HEK293 (cell line): ENCODE measurements around the gene IFNA5.

Experiments used
- BCL11A ChIP-seq: fragments of 450-650 bp; formaldehyde crosslinking; IDR thresholded peaks from 2 replicates; pipeline ENCODE4 v1.5.1; 2016; ENCODE audit warnings: low read depth, missing biosample characterization, missing genetic modification characterization
- EGR2 ChIP-seq: fragments of 450-650 bp; formaldehyde crosslinking; IDR thresholded peaks from 2 replicates; pipeline ENCODE4 v1.5.1; 2016; ENCODE audit warnings: low read depth, missing biosample characterization, missing genetic modification characterization
- HOXD13 ChIP-seq: sonication (generic); formaldehyde crosslinking; IDR thresholded peaks from 2 replicates; pipeline ENCODE4 v1.8.0; 2022; ENCODE audit warnings: missing genetic modification reagents, borderline replicate concordance
- IKZF3 ChIP-seq: fragments of 450-650 bp; IDR thresholded peaks from 2 replicates; pipeline ENCODE4 v1.5.0; 2018; ENCODE audit warnings: missing biosample characterization, mild to moderate bottlenecking, missing genetic modification characterization, moderate library complexity
- MYNN ChIP-seq: fragments of 450-650 bp; formaldehyde crosslinking; IDR thresholded peaks from 2 replicates; pipeline ENCODE4 v1.5.1; 2016; ENCODE audit warnings: missing biosample characterization, missing genetic modification characterization, borderline replicate concordance
- MZF1 ChIP-seq: fragments of 450-650 bp; formaldehyde crosslinking; IDR thresholded peaks from 2 replicates; pipeline ENCODE4 v1.5.1; 2017; ENCODE audit warnings: missing biosample characterization, missing genetic modification characterization, borderline replicate concordance
- PRDM1 ChIP-seq: fragments of 450-650 bp; formaldehyde crosslinking; IDR thresholded peaks from 2 replicates; pipeline ENCODE4; 2016; ENCODE audit warnings: missing biosample characterization, missing genetic modification characterization
- ZIC2 ChIP-seq: fragments of 450-650 bp; formaldehyde crosslinking; IDR thresholded peaks from 2 replicates; pipeline ENCODE4 v1.5.1; 2016; ENCODE audit warnings: missing biosample characterization, missing genetic modification characterization
- ZNF10 ChIP-seq: fragments of 450-650 bp; formaldehyde crosslinking; IDR thresholded peaks from 2 replicates; pipeline ENCODE4 v1.5.1; 2017; ENCODE audit warnings: missing biosample characterization, missing genetic modification characterization
- ZNF157 ChIP-seq: fragments of 450-650 bp; formaldehyde crosslinking; IDR thresholded peaks from 2 replicates; pipeline ENCODE4 v1.5.1; 2016; ENCODE audit warnings: missing biosample characterization, missing genetic modification characterization
- ZNF169 ChIP-seq: fragments of 450-650 bp; formaldehyde crosslinking; IDR thresholded peaks from 2 replicates; pipeline ENCODE4 v1.5.1; 2016; ENCODE audit warnings: missing biosample characterization, missing genetic modification characterization
- ZNF174 ChIP-seq: fragments of 450-650 bp; formaldehyde crosslinking; IDR thresholded peaks from 2 replicates; pipeline ENCODE4 v1.5.0; 2017; ENCODE audit warnings: missing biosample characterization, mild to moderate bottlenecking, missing genetic modification characterization
- ZNF202 ChIP-seq: fragments of 450-650 bp; formaldehyde crosslinking; IDR thresholded peaks from 2 replicates; pipeline ENCODE4 v1.5.1; 2016; ENCODE audit warnings: missing biosample characterization, missing genetic modification characterization, borderline replicate concordance
- ZNF211 ChIP-seq: fragments of 450-650 bp; formaldehyde crosslinking; IDR thresholded peaks from 2 replicates; pipeline ENCODE4 v1.5.1; 2016; ENCODE audit warnings: low read depth, missing biosample characterization, missing genetic modification characterization
- ZNF248 ChIP-seq: fragments of 450-650 bp; formaldehyde crosslinking; IDR thresholded peaks from 2 replicates; pipeline ENCODE4 v1.5.1; 2017; ENCODE audit warnings: missing biosample characterization, missing genetic modification characterization
- ZNF266 ChIP-seq: fragments of 450-650 bp; formaldehyde crosslinking; IDR thresholded peaks from 2 replicates; pipeline ENCODE4 v1.5.1; 2016; ENCODE audit warnings: missing biosample characterization, missing genetic modification characterization, low read depth
- ZNF274 ChIP-seq, 2 experiments: fragments of 200-500 bp in 1 of 2; fragments of 450-650 bp in 1 of 2; sonication (Bioruptor generic) in 1 of 2; formaldehyde crosslinking in 1 of 2; IDR thresholded peaks; 2 replicates each; pipeline versions ENCODE4 v1.5.1 to v1.6.1; 2014 to 2016; ENCODE audit warnings: borderline replicate concordance in 1 of 2, inconsistent platforms in 1 of 2, low read length in 1 of 2, missing biosample characterization in 1 of 2, missing genetic modification characterization in 1 of 2
- ZNF335 ChIP-seq: fragments of 450-650 bp; formaldehyde crosslinking; conservative IDR thresholded peaks from 2 replicates; pipeline ENCODE4 v1.5.1; 2016; ENCODE audit warnings: missing biosample characterization, missing genetic modification characterization
- ZNF341 ChIP-seq: fragments of 450-650 bp; formaldehyde crosslinking; IDR thresholded peaks from 2 replicates; pipeline ENCODE4; 2016; ENCODE audit warnings: low read depth, missing biosample characterization, missing genetic modification characterization
- ZNF366 ChIP-seq: fragments of 450-650 bp; formaldehyde crosslinking; conservative IDR thresholded peaks from 2 replicates; pipeline ENCODE4 v1.5.1; 2016; ENCODE audit warnings: missing biosample characterization, missing genetic modification characterization
- ZNF521 ChIP-seq: fragments of 450-650 bp; formaldehyde crosslinking; IDR thresholded peaks from 2 replicates; pipeline ENCODE4 v1.5.1; 2017; ENCODE audit warnings: missing biosample characterization, mild to moderate bottlenecking, missing genetic modification characterization
- ZNF571 ChIP-seq: fragments of 450-650 bp; formaldehyde crosslinking; IDR thresholded peaks from 2 replicates; pipeline ENCODE4 v1.5.0; 2017; ENCODE audit warnings: missing biosample characterization, missing genetic modification characterization
- ZNF600 ChIP-seq: fragments of 450-650 bp; formaldehyde crosslinking; IDR thresholded peaks from 2 replicates; pipeline ENCODE4 v1.5.1; 2016; ENCODE audit warnings: missing biosample characterization, missing genetic modification characterization
- ZNF624 ChIP-seq: fragments of 450-650 bp; formaldehyde crosslinking; IDR thresholded peaks from 2 replicates; pipeline ENCODE4 v1.5.1; 2017; ENCODE audit warnings: missing biosample characterization, missing genetic modification characterization
- ZNF777 ChIP-seq: fragments of 450-650 bp; formaldehyde crosslinking; IDR thresholded peaks from 2 replicates; pipeline ENCODE4 v1.5.1; 2017; ENCODE audit warnings: missing biosample characterization, missing genetic modification characterization, borderline replicate concordance
- ZNF792 ChIP-seq: fragments of 450-650 bp; formaldehyde crosslinking; IDR thresholded peaks from 2 replicates; pipeline ENCODE4 v1.5.1; 2016; ENCODE audit warnings: missing biosample characterization, missing genetic modification characterization
- ZSCAN18 ChIP-seq: fragments of 450-650 bp; formaldehyde crosslinking; IDR thresholded peaks from 2 replicates; pipeline ENCODE4 v1.5.1; 2016; ENCODE audit warnings: missing biosample characterization, missing genetic modification characterization
- ZSCAN23 ChIP-seq: fragments of 450-650 bp; formaldehyde crosslinking; IDR thresholded peaks from 2 replicates; pipeline ENCODE4 v1.5.1; 2016; ENCODE audit warnings: missing biosample characterization, missing genetic modification characterization
- TF ChIP-seq, protein P1 (sequence below): sonication (generic); formaldehyde crosslinking; IDR thresholded peaks from 2 replicates; pipeline ENCODE4 v1.8.1; 2022; ENCODE audit warnings: mild to moderate bottlenecking, moderate library complexity, missing genetic modification reagents
- TF ChIP-seq, protein P2 (sequence below): fragments of 450-650 bp; formaldehyde crosslinking; IDR thresholded peaks from 2 replicates; pipeline ENCODE4 v1.5.1; 2016; ENCODE audit warnings: missing biosample characterization, missing genetic modification characterization
- TF ChIP-seq, protein P3 (sequence below): fragments of 450-650 bp; formaldehyde crosslinking; conservative IDR thresholded peaks from 2 replicates; pipeline ENCODE4 v1.5.1; 2016; ENCODE audit warnings: low read depth, missing biosample characterization, missing genetic modification characterization

IFNA5 gene

GRCh38 chr9:21334701-21335632, 29.9 kb upstream of the IFNA5 start, which contains the start of gene KLHL9 (continued):
- TF ChIP-seq, protein P1, sequence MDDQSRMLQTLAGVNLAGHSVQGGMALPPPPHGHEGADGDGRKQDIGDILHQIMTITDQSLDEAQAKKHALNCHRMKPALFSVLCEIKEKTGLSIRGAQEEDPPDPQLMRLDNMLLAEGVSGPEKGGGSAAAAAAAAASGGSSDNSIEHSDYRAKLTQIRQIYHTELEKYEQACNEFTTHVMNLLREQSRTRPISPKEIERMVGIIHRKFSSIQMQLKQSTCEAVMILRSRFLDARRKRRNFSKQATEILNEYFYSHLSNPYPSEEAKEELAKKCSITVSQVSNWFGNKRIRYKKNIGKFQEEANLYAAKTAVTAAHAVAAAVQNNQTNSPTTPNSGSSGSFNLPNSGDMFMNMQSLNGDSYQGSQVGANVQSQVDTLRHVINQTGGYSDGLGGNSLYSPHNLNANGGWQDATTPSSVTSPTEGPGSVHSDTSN (CRISPR knock-in tag): 0 out of 2 replicates have a peak, but pooled peaks have one; percentile 20
- TF ChIP-seq ZSCAN18 (tag by site-specific recombination): no peak
- TF ChIP-seq ZNF571: no peak
- no peak for TF ChIP-seq ZNF202
- TF ChIP-seq BCL11A (tag by site-specific recombination): no peak
- TF ChIP-seq IKZF3 (tag by site-specific recombination): peak; percentile 89
- no peak for TF ChIP-seq EGR2 (tag by site-specific recombination)
- no peak for TF ChIP-seq ZNF792
- TF ChIP-seq ZSCAN23: no peak
- TF ChIP-seq ZNF600 (tag by site-specific recombination): peak; percentile 72; the same call in 1 of the 2 replicates
- no peak for TF ChIP-seq ZNF211 (tag by site-specific recombination)
- TF ChIP-seq ZNF274 (IDR thresholded peaks at IDR 0.05; ENCODE audit: low read length): no peak
- TF ChIP-seq ZNF274 (tag by site-specific recombination; IDR thresholded peaks at IDR 0.05; ENCODE audit: borderline replicate concordance): no peak
- TF ChIP-seq ZNF341 (tag by site-specific recombination): peak; percentile 47
- no peak for TF ChIP-seq ZNF366 (tag by site-specific recombination)
- TF ChIP-seq ZNF266 (tag by site-specific recombination): no peak
- TF ChIP-seq ZNF248: no peak
- no peak for TF ChIP-seq ZNF777 (tag by site-specific recombination)
- TF ChIP-seq ZNF157 (tag by site-specific recombination): no peak
- TF ChIP-seq ZNF624: no peak
- no peak for TF ChIP-seq ZIC2
- no peak for TF ChIP-seq PRDM1 (tag by site-specific recombination)
- peak; percentile 86 for TF ChIP-seq ZNF335 (tag by site-specific recombination)
- TF ChIP-seq, protein P2, sequence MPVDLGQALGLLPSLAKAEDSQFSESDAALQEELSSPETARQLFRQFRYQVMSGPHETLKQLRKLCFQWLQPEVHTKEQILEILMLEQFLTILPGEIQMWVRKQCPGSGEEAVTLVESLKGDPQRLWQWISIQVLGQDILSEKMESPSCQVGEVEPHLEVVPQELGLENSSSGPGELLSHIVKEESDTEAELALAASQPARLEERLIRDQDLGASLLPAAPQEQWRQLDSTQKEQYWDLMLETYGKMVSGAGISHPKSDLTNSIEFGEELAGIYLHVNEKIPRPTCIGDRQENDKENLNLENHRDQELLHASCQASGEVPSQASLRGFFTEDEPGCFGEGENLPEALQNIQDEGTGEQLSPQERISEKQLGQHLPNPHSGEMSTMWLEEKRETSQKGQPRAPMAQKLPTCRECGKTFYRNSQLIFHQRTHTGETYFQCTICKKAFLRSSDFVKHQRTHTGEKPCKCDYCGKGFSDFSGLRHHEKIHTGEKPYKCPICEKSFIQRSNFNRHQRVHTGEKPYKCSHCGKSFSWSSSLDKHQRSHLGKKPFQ (tag by site-specific recombination): no peak
- no peak for TF ChIP-seq ZNF174
- no peak for TF ChIP-seq MZF1 (tag by site-specific recombination)
- TF ChIP-seq ZNF10 (tag by site-specific recombination): no peak
- TF ChIP-seq HOXD13: peak; percentile 42; the same call in 1 of the 2 replicates
- no peak for TF ChIP-seq MYNN (tag by site-specific recombination)
- TF ChIP-seq ZNF169 (tag by site-specific recombination): no peak
- TF ChIP-seq ZNF521 (tag by site-specific recombination): no peak
- TF ChIP-seq, protein P3, sequence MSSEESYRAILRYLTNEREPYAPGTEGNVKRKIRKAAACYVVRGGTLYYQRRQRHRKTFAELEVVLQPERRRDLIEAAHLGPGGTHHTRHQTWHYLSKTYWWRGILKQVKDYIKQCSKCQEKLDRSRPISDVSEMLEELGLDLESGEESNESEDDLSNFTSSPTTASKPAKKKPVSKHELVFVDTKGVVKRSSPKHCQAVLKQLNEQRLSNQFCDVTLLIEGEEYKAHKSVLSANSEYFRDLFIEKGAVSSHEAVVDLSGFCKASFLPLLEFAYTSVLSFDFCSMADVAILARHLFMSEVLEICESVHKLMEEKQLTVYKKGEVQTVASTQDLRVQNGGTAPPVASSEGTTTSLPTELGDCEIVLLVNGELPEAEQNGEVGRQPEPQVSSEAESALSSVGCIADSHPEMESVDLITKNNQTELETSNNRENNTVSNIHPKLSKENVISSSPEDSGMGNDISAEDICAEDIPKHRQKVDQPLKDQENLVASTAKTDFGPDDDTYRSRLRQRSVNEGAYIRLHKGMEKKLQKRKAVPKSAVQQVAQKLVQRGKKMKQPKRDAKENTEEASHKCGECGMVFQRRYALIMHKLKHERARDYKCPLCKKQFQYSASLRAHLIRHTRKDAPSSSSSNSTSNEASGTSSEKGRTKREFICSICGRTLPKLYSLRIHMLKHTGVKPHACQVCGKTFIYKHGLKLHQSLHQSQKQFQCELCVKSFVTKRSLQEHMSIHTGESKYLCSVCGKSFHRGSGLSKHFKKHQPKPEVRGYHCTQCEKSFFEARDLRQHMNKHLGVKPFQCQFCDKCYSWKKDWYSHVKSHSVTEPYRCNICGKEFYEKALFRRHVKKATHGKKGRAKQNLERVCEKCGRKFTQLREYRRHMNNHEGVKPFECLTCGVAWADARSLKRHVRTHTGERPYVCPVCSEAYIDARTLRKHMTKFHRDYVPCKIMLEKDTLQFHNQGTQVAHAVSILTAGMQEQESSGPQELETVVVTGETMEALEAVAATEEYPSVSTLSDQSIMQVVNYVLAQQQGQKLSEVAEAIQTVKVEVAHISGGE: peak; percentile 76
